NT2/D1 (cell line): ENCODE measurements around the gene ARID1B.
"Not testable (repeated sequence)": the region's sequence is repeated elsewhere in the genome, so short reads cannot be mapped to it uniquely, and the experiment has no call there.

Source experiments
- SUZ12 ChIP-seq: IDR thresholded peaks from 2 replicates; pipeline ENCODE4 v1.6.1; 2011; ENCODE audit not compliant: insufficient read length, insufficient read depth; ENCODE audit errors: extremely low read depth
- ZNF274 ChIP-seq: IDR thresholded peaks from 2 replicates; pipeline ENCODE4 v1.6.1; 2011; ENCODE audit warnings: mild to moderate bottlenecking, low read depth, low read length

DNA sequence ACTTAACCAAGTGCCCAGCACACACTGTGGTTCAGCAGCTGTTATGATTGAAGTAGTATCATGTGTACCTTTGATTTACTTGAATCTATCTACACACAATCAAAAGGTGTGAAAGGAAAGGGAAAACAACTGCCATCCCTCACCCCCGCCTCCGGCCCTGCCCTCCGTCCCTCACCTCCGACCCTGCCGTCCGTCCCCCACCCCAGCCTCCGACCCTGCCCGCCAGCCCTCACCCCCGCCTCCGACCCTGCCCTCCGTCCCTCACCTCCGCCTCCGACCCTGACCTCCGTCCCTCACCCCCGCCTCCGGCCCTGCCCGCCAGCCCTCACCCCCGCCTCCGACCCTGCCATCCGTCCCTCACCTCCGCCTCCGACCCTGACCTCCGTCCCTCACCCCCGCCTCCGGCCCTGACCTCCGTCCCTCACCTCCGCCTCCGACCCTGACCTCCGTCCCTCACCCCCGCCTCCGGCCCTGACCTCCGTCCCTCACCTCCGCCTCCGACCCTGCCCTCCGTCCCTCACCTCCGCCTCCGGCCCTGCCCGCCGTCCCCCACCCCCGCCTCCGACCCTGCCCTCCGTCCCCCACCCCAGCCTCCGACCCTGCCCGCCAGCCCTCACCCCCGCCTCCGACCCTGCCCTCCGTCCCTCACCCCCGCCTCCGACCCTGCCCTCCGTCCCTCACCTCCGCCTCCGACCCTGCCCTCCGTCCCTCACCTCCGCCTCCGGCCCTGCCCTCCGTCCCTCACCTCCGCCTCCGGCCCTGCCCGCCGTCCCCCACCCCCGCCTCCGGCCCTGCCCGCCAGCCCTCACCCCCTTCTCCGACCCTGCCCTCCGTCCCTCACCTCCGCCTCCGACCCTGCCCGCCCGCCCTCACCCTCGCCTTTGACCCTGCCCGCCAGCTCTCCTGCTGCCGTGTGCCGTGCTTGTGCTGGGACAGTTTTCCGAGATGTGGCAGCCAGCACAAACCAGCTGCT is 370.2 kb downstream of the ARID1B start:
- not testable (repeated sequence) for TF ChIP-seq ZNF274, SUZ12
